Glutamatergic neuron (in vitro differentiated cells): ENCODE data around the gene EGLN3. TPM values are rescaled to one million over a fixed set of nuclear protein-coding genes. Genes with fewer than 3 reads are reported as not detected.

Experiments used
- DNase-seq: peaks from one replicate; pipeline ENCODE4 v3.0.0; 2022
- H3K27ac Mint-ChIP-seq: one replicate; pipeline ENCODE4 v1.8.0; 2020; ENCODE audit warnings: mild to moderate bottlenecking, mixed read lengths, inconsistent platforms; ENCODE audit not compliant: unreplicated experiment
- H3K27me3 Mint-ChIP-seq: one replicate; pipeline ENCODE4 v1.8.0; 2020; ENCODE audit warnings: mild to moderate bottlenecking, moderate library complexity, mixed read lengths, inconsistent platforms; ENCODE audit not compliant: unreplicated experiment
- H3K36me3 Mint-ChIP-seq: one replicate; pipeline ENCODE4 v1.8.0; 2020; ENCODE audit warnings: mild to moderate bottlenecking, mixed read lengths, inconsistent platforms; ENCODE audit not compliant: unreplicated experiment
- H3K4me1 Mint-ChIP-seq: one replicate; pipeline ENCODE4 v1.8.0; 2020; ENCODE audit warnings: mild to moderate bottlenecking, low read depth, mixed read lengths, inconsistent platforms; ENCODE audit not compliant: unreplicated experiment
- H3K4me3 Mint-ChIP-seq: one replicate; pipeline ENCODE4 v1.8.0; 2020; ENCODE audit warnings: mild to moderate bottlenecking, mixed read lengths, inconsistent platforms; ENCODE audit not compliant: unreplicated experiment
- H3K9me3 Mint-ChIP-seq: one replicate; pipeline ENCODE4 v1.8.0; 2020; ENCODE audit warnings: mild to moderate bottlenecking, moderate library complexity, mixed read lengths, inconsistent platforms; ENCODE audit not compliant: unreplicated experiment
- total RNA-seq: library from RNA; stranded (reverse); fragmentation: NEBNext Ultra II Directional; extraction: Animal tissue kit (Norgen Biotek cat#: 25700); gene quantifications from one replicate; pipeline ENCODE4 v1.2.1, GENCODE V29; 2021; ENCODE audit not compliant: unreplicated experiment
- TF ChIP-seq, protein P1 (sequence below): fragments of 200-600 bp; sonication (generic); IDR thresholded peaks from one replicate; pipeline ENCODE4 v1.5.0; 2021; ENCODE audit not compliant: partially characterized antibody, unreplicated experiment

Gene EGLN3
- total RNA-seq, 1 donor from 2014 or later, result 1.9 TPM

DNA sequence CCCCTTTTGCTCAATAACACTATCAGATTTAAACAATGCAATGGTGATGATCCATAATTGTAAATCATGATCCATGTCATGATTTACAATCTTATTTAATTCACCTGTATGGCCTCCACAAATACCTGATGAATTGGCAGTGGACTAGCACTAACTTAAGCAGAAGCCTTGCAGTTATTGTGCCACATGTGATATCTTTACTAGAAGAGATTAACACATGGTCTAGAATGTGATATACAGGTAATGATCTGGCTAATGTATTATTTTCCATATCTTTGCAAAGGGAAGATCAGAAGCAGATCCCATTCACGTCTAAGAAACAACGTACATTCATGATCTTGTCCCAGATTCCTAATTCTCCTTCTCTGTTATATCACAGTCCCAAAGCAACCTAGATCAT lies 66.0 kb downstream of the EGLN3 start:
- no peak for DNase-seq
- H3K4me1 Mint-ChIP-seq, result no peaks in the 10 kb centered on the region
- no peak overlapping the region for H3K4me3 Mint-ChIP-seq
- H3K27me3 Mint-ChIP-seq, result no peaks in the 10 kb centered on the region
- H3K27ac Mint-ChIP-seq, result no peak overlapping the region
- no peaks in the 10 kb centered on the region for H3K9me3 Mint-ChIP-seq
- H3K36me3 Mint-ChIP-seq, result peaks cover 17% of the 10 kb centered on the region
- TF ChIP-seq, protein P1, sequence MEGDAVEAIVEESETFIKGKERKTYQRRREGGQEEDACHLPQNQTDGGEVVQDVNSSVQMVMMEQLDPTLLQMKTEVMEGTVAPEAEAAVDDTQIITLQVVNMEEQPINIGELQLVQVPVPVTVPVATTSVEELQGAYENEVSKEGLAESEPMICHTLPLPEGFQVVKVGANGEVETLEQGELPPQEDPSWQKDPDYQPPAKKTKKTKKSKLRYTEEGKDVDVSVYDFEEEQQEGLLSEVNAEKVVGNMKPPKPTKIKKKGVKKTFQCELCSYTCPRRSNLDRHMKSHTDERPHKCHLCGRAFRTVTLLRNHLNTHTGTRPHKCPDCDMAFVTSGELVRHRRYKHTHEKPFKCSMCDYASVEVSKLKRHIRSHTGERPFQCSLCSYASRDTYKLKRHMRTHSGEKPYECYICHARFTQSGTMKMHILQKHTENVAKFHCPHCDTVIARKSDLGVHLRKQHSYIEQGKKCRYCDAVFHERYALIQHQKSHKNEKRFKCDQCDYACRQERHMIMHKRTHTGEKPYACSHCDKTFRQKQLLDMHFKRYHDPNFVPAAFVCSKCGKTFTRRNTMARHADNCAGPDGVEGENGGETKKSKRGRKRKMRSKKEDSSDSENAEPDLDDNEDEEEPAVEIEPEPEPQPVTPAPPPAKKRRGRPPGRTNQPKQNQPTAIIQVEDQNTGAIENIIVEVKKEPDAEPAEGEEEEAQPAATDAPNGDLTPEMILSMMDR, result no peak

DNA sequence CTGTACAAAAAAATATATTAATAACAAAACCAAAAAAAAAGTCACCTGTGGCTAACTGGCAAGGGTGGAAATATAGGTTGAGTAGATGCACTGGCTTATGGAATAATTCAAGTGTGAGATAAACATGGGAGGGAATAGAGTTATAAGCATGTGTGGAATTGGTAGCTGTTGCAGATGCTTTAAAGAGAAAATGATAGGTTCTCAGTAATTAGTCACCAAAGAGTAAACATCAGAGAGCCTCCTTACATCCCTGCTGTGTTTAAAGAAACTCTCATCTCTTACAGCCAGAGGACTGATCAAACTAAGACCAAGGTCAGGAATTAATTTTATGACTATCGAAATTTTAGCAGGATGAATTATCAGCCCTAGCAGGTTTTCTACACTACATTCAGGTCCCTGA lies 70.5 kb downstream of the EGLN3 start:
- TF ChIP-seq, protein P1, result no peak
- Mint-ChIP-seq H3K4me3 (no peak overlapping the region), H3K9me3 (peaks cover 6% of the 10 kb centered on the region), H3K27me3 (no peaks in the 10 kb centered on the region), H3K27ac (no peak overlapping the region), H3K36me3 (peaks cover 15% of the 10 kb centered on the region), H3K4me1 (no peaks in the 10 kb centered on the region)
- no peak for DNase-seq

- Mint-ChIP-seq H3K4me3 (no peak overlapping the region), H3K27me3 (no peaks in the 10 kb centered on the region), H3K36me3 (peaks cover 17% of the 10 kb centered on the region), H3K27ac (no peak overlapping the region), H3K4me1 (no peaks in the 10 kb centered on the region), H3K9me3 (peaks cover 6% of the 10 kb centered on the region)
- DNase-seq, result no peak
- TF ChIP-seq, protein P1, result no peak
These were observed 71.1 kb downstream of the EGLN3 start for GRCh38 chr14:33879684-33880286.

DNA sequence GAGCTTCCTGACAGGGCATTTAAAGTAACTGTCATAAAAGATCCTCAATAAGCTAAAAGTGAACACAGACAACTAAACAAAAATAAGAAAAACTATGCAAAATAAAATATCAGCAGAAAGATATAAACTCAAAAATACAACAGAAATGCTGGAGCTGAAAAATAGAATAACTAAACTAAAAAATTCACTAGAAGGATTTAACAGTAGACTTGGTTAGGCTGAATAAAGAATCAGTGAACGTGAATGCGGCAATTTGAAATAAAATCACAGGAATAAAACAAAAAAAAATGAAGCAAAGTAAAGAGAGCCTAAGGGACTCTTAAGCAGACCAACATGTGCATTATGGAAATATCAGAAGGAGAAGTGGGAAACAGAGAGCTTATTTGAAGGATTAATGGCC lies 74.6 kb downstream of the EGLN3 start:
- Mint-ChIP-seq H3K9me3 (peaks cover 10% of the 10 kb centered on the region), H3K27ac (no peak overlapping the region), H3K4me1 (no peaks in the 10 kb centered on the region), H3K36me3 (peaks cover 27% of the 10 kb centered on the region), H3K27me3 (no peaks in the 10 kb centered on the region), H3K4me3 (no peak overlapping the region)
- no peak for DNase-seq
- TF ChIP-seq, protein P1, result no peak
